ENCODE results near the gene LMNTD2. TPM values are rescaled to one million over a fixed set of nuclear protein-coding genes. Genes with fewer than 3 reads are reported as not detected.
A peak's percentile ranks its signal among the peaks of the same experiment; 100 is the strongest.

Gene LMNTD2
- total RNA-seq, 1 donor from 2014 or later, result 0.82 TPM

GRCh38 chr11:553083-553987 is 7.2 kb downstream of the LMNTD2 start:
- DNase-seq, result no peak

GRCh38 chr11:551596-551995 is 8.9 kb downstream of the LMNTD2 start:
- DNase-seq, result no peak

- no peak for DNase-seq
Measured at GRCh38 chr11:551131-551530, 9.4 kb downstream of the LMNTD2 start.

- DNase-seq, result no peak
Measured at GRCh38 chr11:550746-551085, 9.8 kb downstream of the LMNTD2 start.

GRCh38 chr11:550021-550745 is 10.4 kb downstream of the LMNTD2 start:
- DNase-seq, result no peak

- no peak for DNase-seq
Measured at GRCh38 chr11:548700-549603, 11.6 kb downstream of the LMNTD2 start.

GRCh38 chr11:545171-545570 is 15.4 kb downstream of the LMNTD2 start:
- no peak for DNase-seq

- DNase-seq, result no peak
Measured at GRCh38 chr11:544817-545166, 15.7 kb downstream of the LMNTD2 start.

GRCh38 chr11:541433-541885 is 19.1 kb downstream of the LMNTD2 start:
- DNase-seq, result no peak

- no peak for DNase-seq
Measured at GRCh38 chr11:540583-541432, 19.7 kb downstream of the LMNTD2 start.

GRCh38 chr11:539971-540481 is 20.5 kb downstream of the LMNTD2 start:
- no peak for DNase-seq

- no peak for DNase-seq
Measured at GRCh38 chr11:538431-539051, 22.0 kb downstream of the LMNTD2 start.

- no peak for DNase-seq
Measured at GRCh38 chr11:537622-538430, 22.7 kb downstream of the LMNTD2 start.

- peak; percentile 83 for DNase-seq
Measured at GRCh38 chr11:536841-537621, 23.5 kb downstream of the LMNTD2 start, which contains the start of gene LRRC56. LRRC56 (plus strand) TSS chr11:537527; CDS start chr11:540685, 3,158 bp downstream.

- peak; percentile 98 for DNase-seq
Measured at GRCh38 chr11:535519-536454, 24.8 kb downstream of the LMNTD2 start, which contains the start of gene HRAS. HRAS (minus strand) TSS chr11:535576.

GRCh38 chr11:535210-535518 is 25.4 kb downstream of the LMNTD2 start:
- DNase-seq, result no peak

GRCh38 chr11:534396-535209 is 25.9 kb downstream of the LMNTD2 start:
- peak; percentile 78 for DNase-seq
